Measurements from ENCODE around the gene ITGB7.
"Not testable (repeated sequence)": the region's sequence is repeated elsewhere in the genome, so short reads cannot be mapped to it uniquely, and the experiment has no call there.

ITGB7 gene

GRCh38 chr12:53217051-53217930, 10.2 kb upstream of the ITGB7 start:
- peak; percentile 80 to 91 (median 86) for DNase-seq

- no peak for DNase-seq
These were observed 8.4 kb upstream of the ITGB7 start for GRCh38 chr12:53215497-53215896.

DNA sequence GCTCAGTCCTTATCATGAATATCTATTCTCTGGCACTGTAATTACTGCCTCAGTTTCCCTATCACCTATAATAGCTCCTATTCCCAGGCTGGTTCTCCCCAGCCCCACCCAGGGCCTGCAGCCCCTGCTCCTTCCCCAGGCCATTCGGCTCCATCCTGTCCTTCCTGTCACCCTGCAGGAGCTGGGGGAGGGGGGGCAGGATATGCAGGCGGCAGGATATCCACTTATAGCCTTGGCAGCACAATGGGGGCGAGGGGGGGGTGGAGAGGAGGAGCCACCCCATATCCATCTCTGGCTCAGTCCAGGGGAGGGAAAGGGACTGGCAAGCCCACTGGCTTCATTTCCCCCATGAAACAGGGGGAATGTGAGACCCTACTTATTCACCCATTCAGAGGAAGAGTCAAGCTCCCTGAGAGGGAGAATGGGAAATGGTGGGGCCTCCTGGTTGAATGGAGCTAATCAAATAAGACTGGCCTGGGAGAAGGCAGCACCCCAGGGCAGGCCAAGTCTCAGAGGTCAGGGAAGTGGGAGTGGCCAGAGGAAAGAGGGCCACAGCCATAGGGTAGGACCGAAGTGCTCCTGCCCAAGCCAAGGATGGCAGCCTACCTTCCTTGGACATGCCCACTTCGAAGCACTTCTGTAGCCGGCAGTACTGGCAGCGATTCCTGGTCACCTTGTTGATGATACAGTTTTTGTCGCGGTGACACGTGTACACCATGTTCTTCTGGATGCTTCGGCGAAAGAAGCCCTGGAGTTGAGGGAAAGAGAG, 7.8 kb upstream of the ITGB7 start:
- no peak for DNase-seq

DNA sequence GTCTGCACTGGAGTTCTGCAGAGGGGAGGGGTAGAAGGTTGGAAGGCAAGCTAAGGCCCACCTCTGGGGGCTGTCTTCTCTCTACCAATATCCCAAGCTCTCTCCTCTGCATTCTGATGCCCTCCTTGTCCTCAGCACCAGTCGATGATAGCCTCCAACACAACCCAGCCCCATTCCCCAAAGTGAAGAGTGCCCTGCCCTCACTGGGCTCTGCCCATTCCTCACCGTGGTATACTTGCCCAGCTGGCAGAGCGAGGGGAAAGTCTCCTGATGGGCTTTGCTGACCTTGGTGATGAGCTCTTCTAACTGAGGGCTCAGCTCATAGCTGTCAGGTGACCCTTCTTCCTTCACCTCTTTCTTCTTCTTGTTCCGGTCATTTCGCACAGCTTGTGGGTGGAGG, 7.2 kb upstream of the ITGB7 start:
- DNase-seq = no peak

GRCh38 chr12:53213348-53213747, 6.3 kb upstream of the ITGB7 start:
- peak; percentile 87 to 94 (median 90) for DNase-seq

DNA sequence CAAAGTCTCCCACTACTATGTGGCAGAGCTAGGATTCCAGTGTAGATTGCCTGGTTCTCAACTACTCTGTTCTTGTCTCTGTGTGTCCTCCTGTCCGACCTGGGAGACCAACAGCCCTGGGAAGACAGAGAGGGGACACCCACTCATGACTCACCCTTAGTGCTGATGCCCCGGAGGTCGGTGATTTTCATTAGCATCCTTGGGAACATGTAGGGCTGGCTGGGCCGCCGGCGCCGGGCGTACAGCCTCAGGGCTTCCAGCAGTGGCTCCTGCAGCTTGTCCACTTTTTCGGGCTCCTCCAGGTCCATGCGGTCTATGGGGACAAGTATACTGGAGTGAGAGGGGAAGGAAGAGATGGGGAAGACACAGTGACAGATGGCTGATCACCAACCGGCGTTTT, 5.9 kb upstream of the ITGB7 start:
- no peak for DNase-seq

DNA sequence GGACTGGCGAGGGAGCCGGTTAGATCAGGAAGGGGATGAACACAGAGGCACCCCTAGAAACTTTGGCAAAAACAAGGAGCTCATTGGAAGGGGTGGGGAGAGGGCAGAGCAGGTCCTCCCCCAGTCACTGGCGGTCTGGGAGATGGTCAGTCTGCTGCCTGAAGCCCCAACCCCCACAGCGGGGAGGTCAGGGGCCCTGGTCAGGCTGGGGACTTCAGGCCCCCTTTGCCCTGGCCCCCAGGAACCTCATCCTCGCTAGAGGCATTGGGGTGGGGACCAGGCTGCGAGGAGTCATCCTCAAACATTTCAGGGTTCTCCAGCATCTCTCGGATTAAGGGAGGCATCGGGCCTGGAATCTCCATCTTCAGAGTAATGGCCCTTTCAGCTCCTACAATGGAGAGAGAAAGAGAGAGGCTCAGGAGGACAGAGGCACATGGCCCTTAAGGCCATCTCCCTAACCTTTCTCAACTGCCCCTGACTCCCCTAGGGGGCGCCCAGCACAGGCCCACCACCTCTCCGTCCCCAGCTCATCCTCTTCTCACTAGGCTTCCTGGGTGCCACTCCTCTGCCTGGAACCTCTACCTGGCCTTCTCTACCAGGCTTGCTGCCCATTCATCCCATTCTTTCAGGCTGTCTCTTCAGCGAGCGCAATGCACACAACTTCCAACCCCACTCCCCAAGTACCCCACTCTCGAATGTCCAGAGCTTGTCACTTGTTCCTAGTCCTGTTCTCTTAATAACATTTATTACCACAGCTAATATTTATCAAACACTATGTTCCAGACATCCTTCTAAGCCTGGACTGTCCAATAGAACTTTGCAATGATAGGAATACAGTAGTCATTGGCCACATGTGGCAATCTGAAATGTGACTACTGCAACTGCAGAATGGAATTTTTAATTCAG, 4.7 kb upstream of the ITGB7 start:
- peak in 1 of 4 experiments; percentile 40 for DNase-seq

- DNase-seq = no peak
These were observed 3.8 kb upstream of the ITGB7 start for GRCh38 chr12:53210843-53211242.

DNA sequence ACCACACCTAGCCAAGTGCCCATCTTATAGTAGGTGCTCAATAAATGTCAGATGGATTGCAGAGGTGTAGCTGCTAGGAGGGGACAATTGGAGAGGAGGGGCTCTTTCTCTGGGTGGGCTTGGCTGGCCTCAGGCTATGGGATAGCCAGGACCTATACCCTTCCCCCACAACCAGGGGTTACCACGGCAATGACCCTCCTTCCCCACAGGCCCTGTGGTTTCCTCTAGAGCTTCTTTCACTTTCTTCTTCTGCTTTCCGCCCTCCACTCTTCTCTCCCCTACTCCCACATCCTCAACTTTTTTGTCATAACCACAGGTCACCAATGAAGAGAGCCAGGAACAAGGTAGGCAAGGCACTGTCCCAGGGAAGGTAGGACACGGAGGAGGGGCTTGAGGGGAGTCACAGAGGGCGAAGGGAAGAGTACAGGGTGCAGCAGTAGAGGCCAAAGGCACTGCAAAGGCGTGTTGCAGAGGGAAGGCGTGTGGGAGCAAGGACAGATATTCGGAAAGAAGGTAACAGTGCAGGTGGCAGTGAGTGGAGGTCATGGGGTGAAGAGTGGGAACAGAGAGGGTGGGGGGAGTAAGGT, 1.9 kb upstream of the ITGB7 start:
- peak; percentile 38 to 70 (median 68) for DNase-seq

DNA sequence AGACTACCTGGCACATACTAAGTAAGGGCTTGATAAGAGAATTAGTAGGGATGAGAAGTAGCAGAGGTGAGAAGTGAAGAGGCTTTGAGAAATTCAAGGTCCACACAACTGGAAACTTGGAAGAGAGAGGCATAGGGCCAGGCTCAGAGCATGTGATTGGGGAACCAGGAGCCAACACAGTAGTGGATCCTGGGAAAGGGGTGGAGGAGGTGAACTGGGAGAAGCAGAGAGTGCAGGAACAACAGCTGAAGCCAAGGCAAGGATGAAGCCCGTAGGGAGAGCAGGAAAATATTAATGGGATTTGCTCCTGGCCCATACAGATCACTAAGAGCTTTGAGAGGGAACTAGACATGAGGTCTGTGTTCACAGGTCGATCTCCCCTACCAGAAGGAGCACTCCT, 1.4 kb upstream of the ITGB7 start:
- no peak for DNase-seq

GRCh38 chr12:53205747-53206419, 1.2 kb downstream of the ITGB7 start:
- DNase-seq = peak; percentile 77 to 87 (median 84)

- peak in 3 of 4 experiments; percentile 41 to 62 (median 59) for DNase-seq
These were observed 2.7 kb downstream of the ITGB7 start for GRCh38 chr12:53204351-53204750.

DNA sequence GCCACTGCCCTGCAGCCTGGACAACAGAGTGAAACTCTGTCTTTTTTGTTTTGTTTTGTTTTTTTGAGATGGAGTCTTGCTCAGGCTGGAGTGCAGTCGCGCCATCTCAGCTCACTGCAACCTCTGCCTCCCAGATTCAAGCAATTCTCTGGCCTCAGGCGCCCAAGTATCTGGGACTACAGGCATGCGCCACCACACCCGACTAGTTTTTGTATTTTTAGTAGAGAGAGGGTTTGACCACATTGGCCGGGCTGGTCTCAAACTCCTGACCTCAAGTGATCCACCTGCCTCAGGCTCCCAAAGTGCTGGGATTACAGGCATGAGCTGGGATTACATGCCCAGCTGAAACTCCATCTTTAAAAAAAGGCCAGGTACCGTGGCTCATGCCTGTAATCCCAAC, 4.7 kb downstream of the ITGB7 start:
- DNase-seq = not testable (repeated sequence)

- no peak for DNase-seq
These were observed 5.4 kb downstream of the ITGB7 start for GRCh38 chr12:53201639-53202038.

DNA sequence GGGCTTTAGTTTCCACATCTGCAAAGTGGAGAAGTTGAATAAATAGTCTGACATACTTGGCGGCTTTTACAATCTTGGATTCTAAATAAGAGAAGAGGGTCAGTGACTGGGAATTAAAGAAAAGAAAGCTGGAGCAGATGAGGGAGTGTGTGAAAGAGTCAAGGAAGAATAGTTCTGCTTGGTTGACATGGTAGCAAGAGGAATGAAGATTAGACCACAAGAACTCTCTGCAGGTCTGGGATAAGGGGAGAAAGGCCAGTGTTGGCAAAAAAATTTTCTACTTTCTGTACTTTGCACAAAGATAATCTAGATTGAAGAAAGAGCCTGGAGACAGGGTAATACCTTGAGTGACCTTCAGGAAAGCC, 5.9 kb downstream of the ITGB7 start:
- DNase-seq = no peak

DNA sequence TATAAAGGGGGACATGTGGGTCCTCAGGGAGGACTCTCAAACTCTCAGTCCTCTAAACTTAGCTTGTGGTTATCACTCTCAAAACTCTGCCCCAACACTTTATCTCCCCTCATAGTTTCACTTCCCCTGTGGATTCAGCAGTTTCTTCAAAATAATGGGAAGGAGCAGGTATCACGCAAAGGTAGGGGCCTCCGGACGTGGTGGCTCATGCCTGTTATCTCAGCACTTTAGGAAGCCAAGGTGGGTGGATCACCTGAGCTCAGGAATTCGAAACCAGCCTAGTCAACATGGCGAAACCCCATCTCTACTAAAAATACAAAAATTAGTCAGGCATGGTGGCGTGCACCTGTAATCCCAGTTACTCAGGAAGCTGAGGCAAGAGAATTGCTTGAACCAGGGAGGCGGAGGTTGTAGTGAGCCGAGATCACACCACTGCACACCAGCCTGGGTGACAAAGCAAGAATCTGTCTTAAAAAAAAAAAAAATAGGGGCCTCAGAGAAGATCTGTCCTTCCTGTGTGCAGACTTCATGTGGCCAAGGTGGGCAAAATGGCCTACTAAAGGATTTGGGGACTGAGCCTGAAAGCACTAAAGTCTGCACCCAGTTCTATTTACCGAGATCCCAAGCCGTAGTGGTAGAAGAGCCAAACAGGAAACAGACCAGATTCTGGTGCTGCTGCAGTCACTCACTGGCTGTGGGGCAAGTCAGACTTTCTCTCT, 6.4 kb downstream of the ITGB7 start:
- peak; percentile 60 to 77 (median 66) for DNase-seq

DNA sequence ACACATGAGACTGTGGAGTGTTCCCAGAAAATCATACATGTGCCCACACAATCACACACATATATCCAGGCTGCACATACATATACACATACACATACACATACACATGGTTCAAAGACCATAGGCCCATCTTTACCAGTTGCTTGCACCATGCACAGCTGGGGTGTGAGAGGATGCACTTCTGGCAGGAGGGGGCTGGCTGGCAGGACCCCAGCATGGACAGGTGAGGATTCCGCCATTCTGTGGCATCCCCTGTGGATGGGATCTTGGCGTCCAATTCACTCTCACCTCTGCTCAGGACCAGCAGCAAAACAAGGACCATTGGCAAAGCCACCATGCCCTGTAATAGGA, 7.0 kb downstream of the ITGB7 start:
- DNase-seq = no peak

DNA sequence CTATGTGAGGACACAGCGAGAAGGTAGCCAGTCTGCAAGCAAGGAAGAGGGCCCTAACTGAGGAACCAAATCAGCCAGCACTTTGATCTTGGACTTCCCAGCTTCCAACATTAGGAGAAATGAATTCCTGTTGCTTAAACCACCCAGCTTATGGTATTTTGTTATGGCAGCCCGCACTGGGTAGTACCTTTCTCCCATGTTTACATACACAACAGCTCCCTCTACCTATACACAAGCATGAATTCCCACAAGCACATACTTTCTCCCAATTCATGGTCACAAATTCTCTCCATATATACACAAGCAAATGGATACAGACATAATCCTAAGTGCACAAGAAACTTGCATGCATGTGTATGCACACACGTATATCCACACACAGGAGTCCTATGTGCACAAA, 7.4 kb downstream of the ITGB7 start:
- no peak for DNase-seq

DNA sequence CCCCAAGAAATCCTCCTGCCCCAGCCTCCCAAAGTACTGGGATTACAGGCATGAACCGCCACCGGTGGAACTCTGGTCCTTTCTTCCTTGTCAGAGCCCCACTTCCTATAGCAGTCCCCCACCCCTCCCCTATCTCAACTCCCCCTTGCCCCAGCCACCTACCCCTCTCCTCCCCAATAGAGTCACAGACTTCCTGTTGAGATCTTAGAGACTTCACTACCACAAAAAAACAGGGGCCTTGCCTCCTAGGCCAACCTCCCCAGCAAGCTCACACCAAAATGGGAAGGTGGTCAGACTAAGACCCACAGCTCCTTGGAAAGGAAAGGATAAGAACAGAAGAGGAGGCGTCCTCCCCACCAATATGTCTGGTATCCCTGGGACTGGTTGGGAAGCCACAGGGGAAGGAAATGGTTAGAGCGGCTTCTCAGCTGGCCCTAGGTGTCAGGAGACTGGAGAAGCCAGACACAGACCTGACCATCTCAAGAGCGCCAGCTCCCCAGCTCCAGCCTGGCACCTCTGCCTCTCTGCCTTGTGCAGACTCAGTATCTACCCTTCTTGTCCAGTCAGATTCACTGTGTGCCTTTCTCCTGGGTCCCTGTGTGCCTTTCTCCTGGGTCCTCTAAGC, 8.5 kb downstream of the ITGB7 start:
- no peak for DNase-seq

- no peak for DNase-seq
These were observed 9.9 kb downstream of the ITGB7 start for GRCh38 chr12:53197011-53197640.
